ENCODE measurements around the gene PTPRT.

PTPRT gene

DNA sequence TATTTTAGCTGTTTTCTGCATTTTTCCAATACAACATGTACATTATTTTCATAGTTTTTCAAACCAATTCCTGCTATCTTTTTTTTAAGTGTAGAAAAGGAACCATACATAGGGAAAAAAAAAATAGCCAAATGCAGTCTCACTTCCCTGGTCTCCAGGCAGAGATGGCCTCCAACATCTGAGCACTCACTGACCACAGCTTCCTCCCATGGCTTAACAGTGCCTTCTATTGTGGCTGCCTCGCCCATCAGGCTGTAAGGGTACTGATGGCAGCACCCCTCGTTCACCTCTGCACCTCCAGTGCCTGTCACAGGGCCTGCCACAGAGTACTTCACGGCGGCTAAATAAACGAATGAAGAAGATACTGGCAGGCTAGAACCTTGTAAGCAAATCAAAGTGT, 591.1 kb downstream of the PTPRT start:
- DNase-seq, result no peak

- DNase-seq, result no peak
Observed at GRCh38 chr20:42595625-42596024, 594.1 kb downstream of the PTPRT start.

DNA sequence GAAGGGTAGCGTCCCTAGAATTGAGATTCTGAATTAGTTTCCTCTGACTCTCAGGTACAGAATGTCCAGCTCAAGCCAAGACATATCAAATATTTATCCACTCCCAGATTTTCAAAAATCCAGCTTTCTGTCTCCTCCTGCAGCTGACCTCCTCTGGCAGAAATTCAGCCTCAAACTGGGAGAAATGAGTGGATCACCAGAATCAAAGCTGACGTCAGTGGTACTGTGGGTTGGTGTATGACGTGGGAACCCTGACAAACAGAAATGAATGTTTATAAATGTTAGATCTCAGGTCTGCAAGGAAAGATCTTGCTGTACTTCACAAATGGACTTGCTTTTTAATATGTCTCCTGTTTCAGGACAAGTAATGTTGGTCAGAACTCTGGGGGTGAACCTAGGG, 595.0 kb downstream of the PTPRT start:
- no peak for DNase-seq

- DNase-seq, result no peak
Observed at GRCh38 chr20:42594011-42594410, 595.7 kb downstream of the PTPRT start.

- no peak for DNase-seq
Observed at GRCh38 chr20:42589976-42590639, 599.6 kb downstream of the PTPRT start.

DNA sequence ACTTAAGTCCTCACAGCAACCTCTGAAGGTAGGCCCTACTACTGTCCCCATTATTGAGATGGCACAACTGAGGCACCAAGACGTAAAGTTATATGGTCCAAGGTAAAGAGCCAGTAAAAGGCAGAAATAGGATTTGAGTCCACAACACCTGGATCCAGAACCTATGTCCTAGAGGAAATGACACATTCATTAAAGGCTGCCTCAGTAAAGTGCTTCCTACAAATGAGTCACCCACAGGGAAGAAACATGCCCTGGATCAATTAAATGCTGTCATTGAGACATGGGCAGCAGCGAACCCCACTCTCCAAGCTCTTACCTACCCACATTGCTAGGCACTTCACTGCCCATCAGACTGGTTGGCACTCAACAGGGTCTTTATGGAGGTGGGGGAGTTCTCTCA, 600.9 kb downstream of the PTPRT start:
- no peak for DNase-seq

- DNase-seq, result no peak
Observed at GRCh38 chr20:42587427-42587826, 602.3 kb downstream of the PTPRT start.

DNA sequence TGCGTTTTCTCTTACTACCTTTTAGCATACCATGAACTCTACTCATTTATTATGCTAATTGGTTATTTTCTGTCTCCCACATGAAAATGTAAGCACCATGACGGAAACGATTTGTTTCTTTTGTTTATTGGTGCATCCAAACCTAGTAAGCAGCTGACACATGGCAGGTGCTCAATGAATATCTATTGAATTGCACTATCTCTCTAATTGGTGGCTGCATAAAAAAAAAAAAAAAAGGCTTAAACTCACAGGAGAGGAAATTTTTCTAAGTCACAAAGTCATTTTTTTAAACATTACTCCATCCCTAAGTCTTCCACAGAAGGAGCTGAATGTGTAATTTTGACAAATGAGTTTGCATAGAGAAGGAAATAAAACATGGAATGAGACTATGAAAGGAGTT, 608.4 kb downstream of the PTPRT start:
- no peak for DNase-seq

GRCh38 chr20:42576167-42576566, 613.5 kb downstream of the PTPRT start:
- DNase-seq, result no peak

GRCh38 chr20:42572320-42573016, 617.2 kb downstream of the PTPRT start:
- no peak for DNase-seq

DNA sequence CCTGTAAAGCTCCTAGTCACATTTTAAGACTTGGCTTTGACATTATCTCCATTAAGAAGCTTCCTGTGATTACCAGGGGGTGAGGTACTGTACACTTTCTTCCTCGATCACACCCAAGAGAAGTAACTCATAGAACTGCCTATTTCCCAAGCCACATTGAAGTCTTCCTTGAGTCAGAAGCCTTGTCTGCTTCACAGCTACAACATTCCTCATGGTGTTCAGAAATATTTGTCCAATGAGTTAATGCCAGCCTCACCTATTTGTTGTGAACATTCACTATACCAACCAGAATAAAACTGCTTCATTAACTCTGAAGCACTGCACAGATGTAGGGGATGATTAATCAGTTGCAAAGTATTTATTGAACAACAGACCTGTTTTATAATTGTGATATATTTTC, 622.3 kb downstream of the PTPRT start:
- no peak for DNase-seq

- DNase-seq, result no peak
Observed at GRCh38 chr20:42565235-42565995, 624.3 kb downstream of the PTPRT start.

DNA sequence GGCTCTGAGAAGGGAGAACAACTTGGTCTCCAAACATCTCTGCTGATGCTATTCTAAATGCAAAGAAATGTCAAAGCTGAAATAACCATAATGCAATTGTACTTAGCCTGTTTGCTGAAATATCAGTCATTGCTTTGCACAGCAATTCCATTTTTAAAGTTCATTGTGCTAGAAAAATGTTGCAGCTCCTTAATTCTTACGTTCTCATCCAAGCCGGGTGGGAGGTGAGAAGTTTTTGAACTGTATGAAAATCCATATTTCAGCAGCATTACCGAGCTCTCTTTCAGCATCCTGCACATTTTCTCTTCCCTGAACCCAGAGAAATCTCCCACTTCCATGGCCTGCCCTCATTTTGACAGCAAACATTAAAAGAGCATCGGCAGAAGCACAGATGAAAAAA, 630.0 kb downstream of the PTPRT start:
- no peak for DNase-seq

- no peak for DNase-seq
Observed at GRCh38 chr20:42556575-42556974, 633.1 kb downstream of the PTPRT start.

DNA sequence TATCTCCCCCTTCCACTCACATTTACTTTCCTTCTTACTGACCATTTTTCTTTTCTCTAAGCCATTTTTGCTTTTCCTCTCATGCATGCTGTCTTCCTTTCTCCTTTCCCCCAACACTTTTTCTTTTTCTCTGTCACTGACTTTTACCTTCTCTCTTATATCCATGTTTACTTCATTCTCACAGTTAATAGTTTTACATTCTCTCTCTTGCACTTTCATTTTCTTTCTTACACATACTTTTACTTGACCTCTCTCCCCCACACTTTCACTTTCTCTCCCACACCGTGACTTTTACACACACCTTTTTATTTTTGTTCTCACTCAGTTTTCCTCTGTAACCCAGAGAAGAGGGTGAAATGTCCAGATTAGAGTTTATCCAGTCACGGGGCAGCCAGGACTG, 636.3 kb downstream of the PTPRT start:
- no peak for DNase-seq

GRCh38 chr20:42549496-42549895, 640.2 kb downstream of the PTPRT start:
- DNase-seq, result no peak

DNA sequence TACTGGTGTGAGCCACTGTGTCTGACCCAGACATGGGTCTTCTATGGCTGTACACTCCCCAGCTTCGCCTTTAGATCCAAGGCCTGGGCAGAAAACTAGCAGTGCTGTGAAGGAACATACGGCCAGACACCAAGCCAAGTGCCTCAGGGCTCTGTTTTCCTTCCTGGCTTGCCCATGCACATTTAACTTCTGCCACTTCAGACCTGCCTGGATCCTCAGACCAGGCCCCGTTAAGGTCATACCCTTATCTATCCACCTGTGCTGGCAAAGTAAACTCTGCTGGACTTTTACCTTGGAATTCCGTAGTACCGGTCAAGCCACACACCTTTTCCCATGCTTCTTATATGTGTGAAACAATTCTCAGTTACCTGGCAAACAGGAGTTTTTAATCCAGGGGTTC, 644.8 kb downstream of the PTPRT start:
- DNase-seq, result no peak

DNA sequence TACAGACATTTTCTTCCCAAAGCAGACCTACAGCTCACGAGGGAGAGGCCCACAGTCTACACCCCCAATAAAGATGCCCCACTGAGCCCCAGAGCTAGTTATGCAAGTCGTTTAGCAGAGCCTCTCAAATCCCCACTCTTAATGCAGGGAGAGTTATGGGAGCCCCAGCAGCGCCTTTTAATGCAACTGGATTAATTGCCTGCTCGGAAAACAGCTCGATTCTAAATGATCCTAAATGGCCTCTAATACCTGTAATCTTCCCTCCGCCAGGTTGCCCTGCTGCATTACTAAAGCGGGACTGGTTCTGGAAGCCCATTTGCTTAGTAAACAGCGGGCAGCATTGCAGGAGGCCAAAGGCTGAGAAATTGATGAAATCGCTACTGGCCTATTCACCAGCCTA, 656.9 kb downstream of the PTPRT start:
- DNase-seq, result no peak

DNA sequence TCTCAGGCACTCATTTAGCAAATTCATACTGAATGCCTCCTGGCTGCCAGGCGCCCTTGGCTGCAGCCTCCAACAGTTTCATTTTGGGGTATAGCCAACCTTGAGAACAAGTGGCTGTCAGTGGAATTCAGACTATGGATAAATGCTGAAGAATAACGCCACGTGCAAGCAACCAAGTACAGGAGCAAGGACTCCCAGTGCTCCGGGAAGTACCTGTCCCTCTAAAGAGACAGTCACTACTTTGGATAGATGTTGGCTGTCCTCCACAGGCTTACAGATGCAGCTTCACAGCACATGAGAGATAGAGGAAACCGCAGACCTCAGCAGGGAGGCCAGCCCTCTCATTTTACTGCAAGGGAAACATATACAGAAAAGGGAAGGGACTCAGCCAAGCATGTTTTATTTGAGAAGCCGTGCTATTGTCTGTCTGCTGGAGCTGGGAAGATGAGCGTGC, 658.2 kb downstream of the PTPRT start:
- no peak for DNase-seq

DNA sequence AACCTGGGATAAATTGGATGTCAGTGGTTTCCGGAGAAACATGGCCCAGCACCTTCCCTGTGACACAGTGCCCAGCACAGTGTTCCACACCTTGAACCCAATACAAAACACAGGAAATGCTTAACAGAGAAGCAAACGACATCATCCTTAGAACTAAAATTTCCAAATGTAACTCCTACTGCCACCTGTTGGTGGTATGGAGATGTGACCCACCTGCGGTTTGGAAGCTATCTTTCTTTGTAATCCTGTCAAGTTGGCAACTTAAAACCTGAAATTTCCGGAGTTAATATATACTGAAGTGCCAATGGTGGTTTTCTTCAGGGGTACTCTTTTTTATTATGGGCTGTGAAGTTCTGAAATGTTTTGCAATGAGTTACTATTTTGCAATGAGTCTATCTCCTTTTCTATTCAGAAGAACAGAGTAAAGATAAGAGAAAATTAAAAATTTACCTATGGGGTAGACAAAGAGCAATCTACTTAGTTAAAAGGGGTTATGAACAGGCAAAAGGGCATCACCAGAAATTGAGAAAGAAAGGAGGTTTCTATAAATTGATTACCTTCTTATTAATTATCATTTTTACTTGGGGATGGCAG, 658.8 kb downstream of the PTPRT start:
- no peak for DNase-seq

- no peak for DNase-seq
Observed at GRCh38 chr20:42530191-42530590, 659.5 kb downstream of the PTPRT start.

- DNase-seq, result no peak
Observed at GRCh38 chr20:42524058-42524457, 665.6 kb downstream of the PTPRT start.

GRCh38 chr20:42516692-42517091, 673.0 kb downstream of the PTPRT start:
- DNase-seq, result no peak

DNA sequence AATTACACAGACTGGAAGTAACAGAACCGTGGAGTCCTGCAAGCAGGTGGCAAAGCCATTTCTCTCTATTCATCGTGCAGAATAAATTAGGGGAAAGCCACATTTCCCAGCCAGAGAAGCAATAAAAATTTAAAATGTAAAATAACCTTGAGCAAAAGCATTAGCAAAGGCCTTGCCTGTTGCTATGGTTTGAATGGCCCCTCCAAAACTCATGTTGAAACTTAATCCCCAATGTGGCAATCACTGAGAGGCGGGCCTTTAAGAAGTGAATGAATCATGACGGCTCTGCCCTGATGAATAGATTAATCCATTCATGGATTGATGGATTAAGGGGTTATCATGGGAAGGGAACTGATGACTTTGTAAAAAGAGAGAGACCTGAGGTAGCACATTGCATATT, 679.0 kb downstream of the PTPRT start:
- DNase-seq, result no peak

Data from activated CD8-positive, alpha-beta memory T cell treated with anti-CD3 and anti-CD28 coated beads, Interleukin-2, amount 50 U/mL, for 48 hours (primary cell).